GM12874 (cell line): ENCODE data around the gene ZFYVE9.

Experiments used
- TF ChIP-seq, protein P1 (sequence below): IDR thresholded peaks from 2 replicates; pipeline ENCODE4 v1.5.1; 2011; ENCODE audit warnings: low read depth, mild to moderate bottlenecking, control low read depth, low read length, moderate library complexity; ENCODE audit not compliant: insufficient read depth

Gene ZFYVE9

GRCh38 chr1:52141513-52142219 is at the start of gene ZFYVE9:
Gene ZFYVE9, plus strand, starts transcription at chr1:52142089. Its CDS starts 91,118 bp downstream, at chr1:52233207.
- TF ChIP-seq, protein P1, sequence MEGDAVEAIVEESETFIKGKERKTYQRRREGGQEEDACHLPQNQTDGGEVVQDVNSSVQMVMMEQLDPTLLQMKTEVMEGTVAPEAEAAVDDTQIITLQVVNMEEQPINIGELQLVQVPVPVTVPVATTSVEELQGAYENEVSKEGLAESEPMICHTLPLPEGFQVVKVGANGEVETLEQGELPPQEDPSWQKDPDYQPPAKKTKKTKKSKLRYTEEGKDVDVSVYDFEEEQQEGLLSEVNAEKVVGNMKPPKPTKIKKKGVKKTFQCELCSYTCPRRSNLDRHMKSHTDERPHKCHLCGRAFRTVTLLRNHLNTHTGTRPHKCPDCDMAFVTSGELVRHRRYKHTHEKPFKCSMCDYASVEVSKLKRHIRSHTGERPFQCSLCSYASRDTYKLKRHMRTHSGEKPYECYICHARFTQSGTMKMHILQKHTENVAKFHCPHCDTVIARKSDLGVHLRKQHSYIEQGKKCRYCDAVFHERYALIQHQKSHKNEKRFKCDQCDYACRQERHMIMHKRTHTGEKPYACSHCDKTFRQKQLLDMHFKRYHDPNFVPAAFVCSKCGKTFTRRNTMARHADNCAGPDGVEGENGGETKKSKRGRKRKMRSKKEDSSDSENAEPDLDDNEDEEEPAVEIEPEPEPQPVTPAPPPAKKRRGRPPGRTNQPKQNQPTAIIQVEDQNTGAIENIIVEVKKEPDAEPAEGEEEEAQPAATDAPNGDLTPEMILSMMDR = peak; percentile 81

- TF ChIP-seq, protein P1 = no peak
These were observed 45.7 kb upstream of the ZFYVE9 start for GRCh38 chr1:52096216-52096615.

GRCh38 chr1:52098139-52098871 is 43.6 kb upstream of the ZFYVE9 start:
- TF ChIP-seq, protein P1 = no peak

GRCh38 chr1:52102336-52103013 is 39.4 kb upstream of the ZFYVE9 start:
- TF ChIP-seq, protein P1 = no peak

- TF ChIP-seq, protein P1 = no peak
These were observed 30.4 kb upstream of the ZFYVE9 start for GRCh38 chr1:52111492-52111891.

DNA sequence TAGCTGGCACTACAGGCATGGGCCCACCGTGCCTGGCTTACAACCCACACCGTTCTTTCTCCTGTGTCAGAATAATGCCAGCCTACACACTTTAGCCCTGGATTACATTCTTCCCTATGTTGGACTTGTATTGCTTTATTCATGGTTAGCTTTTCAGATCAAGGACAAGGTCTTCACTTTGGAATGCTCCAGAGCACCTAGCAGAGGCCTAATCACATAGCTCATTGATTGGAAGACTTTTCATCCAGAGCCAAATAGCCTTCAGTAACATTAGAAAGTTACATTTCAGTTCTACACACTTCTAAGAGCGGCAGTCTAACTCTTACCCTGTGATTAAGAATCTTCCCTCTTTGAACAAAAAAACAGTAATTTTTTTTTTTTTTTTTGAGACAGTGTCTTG is 29.4 kb upstream of the ZFYVE9 start:
- TF ChIP-seq, protein P1 = no peak
